T-helper 2 cell (primary cell): Measurements from ENCODE around the gene TMEM151B.

Experiments
- DNase-seq, 5 experiments: peaks; one replicate each; pipeline versions ENCODE4 v3.0.0 to v3.0.0-alpha.2; 2012 to 2022

The TMEM151B gene

DNA sequence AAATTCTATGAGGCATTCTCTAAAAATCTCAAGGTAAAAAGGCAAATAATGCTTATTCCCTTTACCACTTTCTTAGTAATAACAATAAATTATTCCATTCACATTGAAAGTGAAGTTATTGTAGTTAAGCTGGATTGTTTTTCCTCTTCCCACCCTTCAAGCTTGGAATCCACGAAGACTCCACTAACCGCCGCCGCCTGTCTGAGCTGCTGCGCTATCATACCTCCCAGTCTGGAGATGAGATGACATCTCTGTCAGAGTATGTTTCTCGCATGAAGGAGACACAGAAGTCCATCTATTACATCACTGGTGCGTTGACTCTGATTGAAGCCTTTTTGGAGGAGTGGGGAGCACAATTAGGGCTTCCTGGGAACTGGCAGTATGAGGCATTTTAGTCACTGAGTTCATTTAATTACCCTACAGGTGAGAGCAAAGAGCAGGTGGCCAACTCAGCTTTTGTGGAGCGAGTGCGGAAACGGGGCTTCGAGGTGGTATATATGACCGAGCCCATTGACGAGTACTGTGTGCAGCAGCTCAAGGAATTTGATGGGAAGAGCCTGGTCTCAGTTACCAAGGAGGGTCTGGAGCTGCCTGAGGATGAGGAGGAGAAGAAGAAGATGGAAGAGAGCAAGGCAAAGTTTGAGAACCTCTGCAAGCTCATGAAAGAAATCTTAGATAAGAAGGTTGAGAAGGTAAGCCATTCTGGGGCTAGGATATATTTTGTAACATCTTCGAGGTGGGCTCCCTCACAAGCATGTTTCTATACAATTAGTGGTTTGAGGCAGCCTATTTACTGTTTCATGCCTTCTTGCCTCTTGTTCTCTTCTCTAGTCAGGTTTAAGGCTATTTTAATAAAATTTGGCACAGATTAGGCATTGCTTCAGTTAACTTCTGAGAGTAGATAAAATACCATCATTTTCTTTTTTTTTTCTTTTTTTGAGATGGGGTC is 18.4 kb upstream of the TMEM151B start:
- no peak for DNase-seq

- DNase-seq: peak in 2 of 5 experiments; percentile 53 to 57
Observed at GRCh38 chr6:44253307-44254101, 16.7 kb upstream of the TMEM151B start.

GRCh38 chr6:44254191-44255104 is 15.8 kb upstream of the TMEM151B start:
- DNase-seq: no peak

GRCh38 chr6:44255105-44255808 is 15.0 kb upstream of the TMEM151B start:
- DNase-seq: no peak

GRCh38 chr6:44255871-44256774 is 14.1 kb upstream of the TMEM151B start:
- DNase-seq: no peak

GRCh38 chr6:44256775-44257024 is 13.6 kb upstream of the TMEM151B start:
- peak in 1 of 5 experiments; percentile 34 for DNase-seq

DNA sequence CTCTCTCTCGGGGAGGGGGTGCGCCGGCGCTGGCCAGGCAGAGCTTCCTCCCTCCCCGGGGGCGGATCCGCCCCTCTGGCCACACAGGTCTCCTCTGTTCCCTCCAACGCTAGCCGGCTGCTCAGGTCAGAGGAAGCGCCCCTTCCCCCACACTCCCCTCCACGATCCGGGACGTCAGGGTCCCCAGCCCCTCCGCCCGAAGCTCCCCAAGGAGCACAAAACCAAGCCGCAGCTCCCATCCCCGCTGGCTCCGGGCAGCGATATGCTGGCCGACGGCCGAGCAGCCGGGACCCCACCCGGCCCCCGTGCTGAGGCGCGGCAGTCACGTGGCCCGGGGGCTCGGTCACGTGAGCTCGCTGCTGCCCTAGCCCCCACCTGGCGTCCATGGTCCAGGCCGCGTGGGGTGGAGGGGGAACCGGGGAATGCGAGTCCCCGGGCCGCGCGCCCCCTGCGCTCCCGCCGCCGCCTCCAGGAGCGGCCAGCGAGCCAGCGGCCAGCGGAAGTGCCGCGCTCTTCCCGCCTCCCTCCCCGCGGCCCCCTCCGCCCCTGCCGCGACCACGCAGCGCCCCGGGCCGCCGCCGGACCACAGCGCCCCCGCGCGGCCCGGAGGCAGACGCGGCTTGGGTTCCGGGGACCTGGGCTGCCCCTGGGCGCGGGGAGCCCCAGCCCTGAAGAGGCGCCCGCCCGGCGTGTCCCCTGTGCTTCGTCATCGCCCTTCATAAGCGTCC is 13.1 kb upstream of the TMEM151B start, which contains the start of gene SLC35B2:
TSS of gene SLC35B2 (minus strand) at position 504 of the 728 bp plus-strand sequence. CDS start at position 386, 118 bp downstream.
- DNase-seq: peak; percentile 40 to 81 (median 55)

DNA sequence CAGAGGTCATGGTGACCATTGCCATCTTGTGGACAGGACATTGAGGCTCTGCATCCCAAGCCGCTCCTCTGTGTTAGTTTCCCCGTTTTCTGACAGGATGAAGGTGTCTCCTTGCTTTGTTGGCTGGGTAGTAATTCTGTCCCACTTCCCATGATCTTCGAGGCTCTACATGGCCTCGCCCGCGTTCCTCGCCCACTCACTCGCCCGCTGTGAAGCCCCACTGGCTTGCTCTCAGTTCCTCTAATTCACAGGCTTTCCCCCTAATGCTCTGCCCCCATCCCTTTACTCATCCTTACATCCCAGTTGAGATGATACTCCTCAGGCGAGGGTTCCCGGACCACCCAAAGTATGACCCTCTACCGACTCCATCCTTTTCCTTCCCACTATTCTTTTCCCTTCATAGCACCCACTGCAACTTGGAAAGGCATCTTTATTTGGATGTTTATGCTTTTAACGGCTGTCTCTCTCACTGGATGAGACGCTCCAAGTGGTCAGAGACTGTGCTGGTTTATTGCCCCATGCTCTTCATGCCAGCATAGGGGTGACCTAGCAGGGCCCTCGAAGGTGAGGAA is 12.4 kb upstream of the TMEM151B start:
- no peak for DNase-seq

DNA sequence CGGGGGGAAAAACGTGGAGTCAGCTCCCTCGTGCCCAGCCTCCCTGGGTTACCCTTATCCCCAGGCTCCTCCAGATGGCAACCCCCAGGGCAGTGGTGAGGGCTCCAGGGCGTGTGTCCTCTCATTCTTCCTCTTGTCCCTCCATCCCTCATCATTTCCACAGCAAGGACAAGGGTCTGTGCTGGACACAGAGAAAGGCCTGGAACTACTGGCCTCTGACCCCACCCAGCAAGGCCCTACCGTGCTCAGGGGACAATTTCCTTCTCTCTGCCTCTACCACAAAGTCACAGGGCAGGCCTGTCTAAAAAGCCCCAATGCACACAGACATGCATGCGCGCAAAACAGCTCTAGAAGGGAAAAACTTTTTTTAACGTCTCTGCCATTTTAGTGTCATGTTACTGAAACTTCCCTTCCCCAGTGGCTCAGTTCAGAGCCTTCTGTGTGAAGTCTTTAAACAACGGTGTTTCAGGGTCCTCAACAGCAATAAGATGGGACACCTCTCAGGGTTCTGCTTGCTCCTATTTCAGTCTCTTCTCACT is 11.9 kb upstream of the TMEM151B start:
- no peak for DNase-seq

- DNase-seq: no peak
Observed at GRCh38 chr6:44258921-44259320, 11.3 kb upstream of the TMEM151B start.

DNA sequence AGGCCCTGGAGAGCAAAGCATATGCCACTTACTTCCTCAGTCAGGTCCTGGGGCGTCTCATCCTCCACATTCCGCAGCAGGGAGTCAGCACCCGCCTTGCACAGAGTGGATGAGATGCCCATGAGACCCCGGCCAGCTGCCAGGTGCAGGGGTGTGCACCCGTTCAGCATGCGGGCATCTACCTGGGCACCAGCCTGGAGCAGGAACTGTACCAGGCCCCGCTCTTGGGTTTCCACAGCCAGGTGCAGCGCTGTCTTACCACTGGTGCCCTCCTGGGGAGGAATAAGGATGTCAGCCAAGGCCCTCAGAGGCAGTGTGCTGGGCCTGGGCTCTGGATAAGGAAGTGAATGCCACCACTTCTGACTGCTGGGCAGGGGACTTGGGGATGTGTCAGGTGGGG is 10.2 kb upstream of the TMEM151B start:
- no peak for DNase-seq

GRCh38 chr6:44260451-44261297 is 9.6 kb upstream of the TMEM151B start:
- no peak for DNase-seq

DNA sequence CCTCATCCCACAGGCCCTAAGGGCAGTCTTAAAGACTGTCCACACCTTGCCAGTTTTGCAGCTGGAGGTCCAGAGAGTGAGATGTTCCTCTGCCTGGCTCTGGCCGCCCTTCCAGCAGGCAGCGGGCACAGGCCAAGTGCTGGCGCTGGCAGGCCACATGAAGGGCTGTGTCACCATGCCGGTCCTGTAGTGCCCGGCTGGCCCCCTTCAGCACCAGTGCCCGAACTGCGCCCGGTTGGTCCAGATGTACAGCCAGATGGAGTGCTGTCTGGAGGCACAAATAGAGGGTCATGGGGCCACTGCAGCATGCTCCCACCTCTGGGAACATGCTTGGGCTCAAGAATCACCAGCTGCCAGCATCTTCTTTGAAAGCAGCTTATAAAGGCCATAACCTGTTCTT is 8.7 kb upstream of the TMEM151B start:
- DNase-seq: no peak

- no peak for DNase-seq
Observed at GRCh38 chr6:44262467-44263353, 7.5 kb upstream of the TMEM151B start.

DNA sequence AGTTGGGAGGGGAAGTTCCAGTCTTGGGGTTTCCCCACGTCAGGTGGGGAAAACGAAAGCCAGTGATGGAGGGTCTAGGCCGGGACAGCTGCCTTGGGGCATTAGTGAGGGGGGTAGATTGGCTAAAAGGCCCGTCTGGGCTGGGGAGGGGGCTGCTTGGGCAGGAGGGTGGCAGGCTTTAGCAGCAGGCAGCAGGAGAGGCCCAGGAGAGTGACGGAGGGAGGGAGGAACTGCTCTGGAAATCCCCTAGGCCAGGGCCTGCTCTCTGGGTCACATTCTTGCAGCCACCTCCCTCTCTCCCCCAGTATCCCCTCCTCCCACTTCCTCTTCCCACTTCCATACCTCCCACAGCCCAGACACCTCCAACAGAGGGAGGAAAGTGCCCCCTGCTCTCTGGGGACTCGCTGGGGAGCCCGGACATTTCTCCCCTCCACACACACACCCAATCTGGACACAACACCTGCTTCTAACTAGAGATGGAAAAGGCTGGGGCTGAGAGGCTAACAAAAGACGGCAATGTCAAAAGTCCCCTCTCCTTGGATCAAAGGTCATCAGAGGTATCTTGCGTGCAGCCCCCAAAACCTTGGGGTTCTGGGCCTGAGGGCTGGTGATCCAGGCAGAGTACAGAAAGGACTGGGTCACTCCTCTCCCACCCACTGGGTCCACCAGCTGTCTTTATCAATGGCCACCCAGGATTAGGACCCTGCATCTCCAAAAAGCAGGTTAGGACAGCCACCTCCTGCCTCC is 6.7 kb upstream of the TMEM151B start:
- DNase-seq: peak in 4 of 5 experiments; percentile 32 to 63 (median 44)

GRCh38 chr6:44264154-44265006 is 5.9 kb upstream of the TMEM151B start:
- peak in 2 of 5 experiments; percentile 42 to 66 for DNase-seq
